NCI-H69 (cell line): ENCODE results near the gene PAFAH2.

ENCODE experiments used
- DNase-seq: peaks from one replicate; lab custom pipeline; 2025; lab: John Stamatoyannopoulos, UW

Gene PAFAH2

GRCh38 chr1:25932321-25932720, 65.5 kb downstream of the PAFAH2 start:
- peak; percentile 24 for DNase-seq

DNA sequence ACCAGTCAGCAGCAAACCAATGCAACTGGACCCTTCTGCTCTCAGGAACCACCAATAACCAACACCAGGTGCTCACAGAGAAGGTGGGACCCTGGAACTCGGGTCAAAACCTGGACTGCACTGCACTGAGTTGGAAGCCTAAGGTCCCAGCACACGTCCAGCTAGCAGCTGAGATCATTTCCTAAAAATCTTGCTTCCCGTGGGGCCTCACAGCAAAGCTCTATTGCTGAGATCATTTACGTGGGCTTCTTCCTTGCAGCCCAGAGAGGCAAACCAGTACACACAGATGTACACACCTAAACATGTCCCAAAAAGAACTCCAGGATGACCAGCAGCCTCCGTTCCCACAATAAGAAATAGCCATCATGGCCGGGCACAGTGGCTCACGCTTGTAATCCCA, 68.8 kb downstream of the PAFAH2 start:
- no peak for DNase-seq

- DNase-seq, result peak; percentile 88
Measured at GRCh38 chr1:25927521-25928265, 70.2 kb downstream of the PAFAH2 start.

- peak; percentile 82 for DNase-seq
Measured at GRCh38 chr1:25926731-25927496, 70.9 kb downstream of the PAFAH2 start.

- DNase-seq, result no peak
Measured at GRCh38 chr1:25924454-25924853, 73.4 kb downstream of the PAFAH2 start.

GRCh38 chr1:25922971-25923552, 74.8 kb downstream of the PAFAH2 start:
- peak; percentile 81 for DNase-seq

DNA sequence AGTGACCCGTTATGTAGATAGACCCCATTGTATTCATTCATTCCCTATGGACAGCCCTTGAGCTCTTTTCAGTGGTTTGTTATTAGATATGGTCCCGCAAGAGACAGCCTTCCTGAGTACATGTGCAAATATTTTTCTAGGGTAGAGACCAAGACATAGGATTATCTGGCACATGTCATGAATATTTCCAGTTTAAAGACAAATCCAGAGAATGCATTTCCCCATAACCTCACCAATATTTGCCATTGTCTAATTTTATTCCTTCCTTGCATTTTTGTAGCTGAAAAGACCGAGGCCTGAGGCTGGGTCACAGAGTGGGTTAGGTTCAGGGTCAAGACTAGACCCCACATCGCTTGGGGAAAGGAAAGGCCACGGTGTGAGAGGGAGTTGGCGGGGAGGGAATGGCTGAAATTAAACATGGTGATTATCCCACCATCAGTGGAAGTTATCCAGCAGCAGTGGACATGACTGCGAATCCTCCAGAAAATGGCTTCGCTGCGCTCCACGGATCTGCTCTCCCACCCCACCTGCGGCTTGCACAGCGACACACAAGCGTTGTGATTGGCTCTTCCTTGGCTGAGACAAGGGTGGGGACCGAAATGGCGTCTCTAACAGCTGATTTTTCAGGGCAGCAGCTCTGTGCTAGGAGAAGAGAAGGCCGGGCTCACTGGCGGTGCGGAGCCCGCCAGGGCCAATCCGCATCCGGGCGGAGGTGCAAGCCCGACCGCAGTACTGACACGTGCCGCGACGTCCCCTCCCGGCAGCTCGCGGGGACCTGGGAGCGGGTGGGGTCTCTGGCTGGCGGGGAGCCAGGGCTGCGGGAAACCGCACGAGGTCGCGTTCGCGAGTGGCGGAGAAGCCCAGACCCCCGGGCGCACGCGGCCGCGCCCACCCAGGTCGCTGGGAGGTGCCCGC, 75.5 kb downstream of the PAFAH2 start:
- peak; percentile 90 for DNase-seq

DNA sequence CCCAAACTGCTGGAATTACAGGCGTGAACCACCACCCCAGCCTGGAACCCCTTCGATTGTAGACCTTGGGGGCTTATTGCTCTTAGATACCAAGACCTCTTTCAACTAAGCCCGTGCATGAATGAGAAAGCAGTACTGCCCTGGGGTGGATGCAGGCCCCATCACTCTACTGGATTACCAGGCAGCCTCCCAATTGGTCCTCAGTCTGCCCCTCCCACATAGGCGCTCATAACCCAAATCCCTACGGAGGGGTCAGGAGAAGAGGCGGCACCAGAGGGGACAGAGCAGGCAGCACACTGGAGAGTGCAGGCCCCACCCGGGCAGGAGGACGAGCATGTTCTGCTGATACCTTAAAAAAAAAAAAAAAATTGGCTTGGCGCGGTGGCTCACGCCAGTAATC, 79.2 kb downstream of the PAFAH2 start:
- no peak for DNase-seq

DNA sequence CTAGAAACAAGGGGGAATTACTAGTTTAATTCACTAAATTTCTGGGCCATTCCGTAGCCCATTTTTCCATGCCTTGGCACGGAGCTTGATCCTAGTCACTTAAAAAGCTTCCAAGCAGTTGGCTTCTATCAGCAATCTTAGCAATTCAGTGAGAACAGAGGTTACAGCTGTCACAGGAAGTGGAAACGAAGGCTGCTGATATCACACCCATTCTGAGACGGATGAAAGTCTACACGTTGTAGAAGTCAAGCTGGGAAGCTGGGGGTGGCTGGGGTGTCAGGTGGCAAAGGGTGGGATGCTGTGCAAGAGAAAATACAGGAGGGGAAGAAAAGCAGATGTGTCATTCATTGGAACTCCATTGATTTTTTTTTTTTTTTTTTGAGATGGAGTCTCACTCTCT, 79.9 kb downstream of the PAFAH2 start:
- peak; percentile 7 for DNase-seq

GRCh38 chr1:25916460-25916859, 81.4 kb downstream of the PAFAH2 start:
- no peak for DNase-seq

- peak; percentile 42 for DNase-seq
Measured at GRCh38 chr1:25914074-25914995, 83.5 kb downstream of the PAFAH2 start.

DNA sequence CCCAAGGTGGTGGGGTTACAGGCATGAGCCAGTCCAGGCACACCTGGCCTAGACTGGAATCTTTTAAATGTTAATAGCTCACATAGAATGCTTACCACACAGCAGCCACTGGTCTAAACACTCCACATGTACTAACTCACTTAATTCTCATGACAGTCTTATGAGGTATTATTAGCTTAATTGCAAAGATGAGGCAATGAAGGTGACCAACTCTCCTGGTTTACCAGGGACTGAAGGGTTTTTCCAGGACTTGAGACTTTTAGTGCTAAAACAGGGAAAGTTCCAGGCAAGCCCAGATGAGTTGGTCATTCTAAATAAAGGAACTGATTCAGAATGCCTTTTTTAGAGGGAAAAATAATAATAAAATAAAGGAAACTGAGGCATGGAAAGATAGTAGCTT, 84.7 kb downstream of the PAFAH2 start:
- no peak for DNase-seq

DNA sequence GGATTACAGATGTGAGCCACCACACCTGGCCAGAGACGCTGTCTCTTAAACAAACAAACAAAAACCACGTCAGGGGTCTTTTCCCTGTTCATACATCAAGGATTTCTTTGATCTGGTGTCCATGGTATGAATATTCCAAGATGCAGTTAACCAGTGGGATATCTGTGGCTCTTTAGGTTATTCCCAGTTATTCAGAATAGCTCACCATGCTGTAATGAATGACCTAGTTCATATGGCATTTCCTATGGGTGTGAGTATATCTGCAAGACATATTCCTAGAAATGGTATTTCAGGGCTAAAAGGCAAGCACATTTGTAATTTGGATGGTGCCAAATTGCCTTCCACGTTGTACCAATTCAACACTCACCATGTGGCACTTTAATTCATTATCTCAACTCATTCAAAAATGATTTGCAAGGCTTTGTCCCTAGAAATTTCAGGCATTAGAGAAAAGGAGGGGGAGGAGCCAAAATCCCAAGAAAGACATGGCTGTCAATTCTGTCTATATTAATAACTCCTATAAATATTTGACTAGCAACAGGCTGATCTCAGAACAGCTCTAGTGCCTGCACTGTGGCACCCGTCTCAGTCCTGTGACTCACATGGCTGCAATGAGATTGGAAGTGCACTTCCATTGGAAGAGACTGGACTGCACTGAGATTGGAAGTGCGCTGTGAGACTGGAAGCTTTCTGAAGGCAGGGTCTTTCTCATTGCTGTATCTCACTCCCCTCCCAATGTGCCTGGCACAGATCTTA, 85.6 kb downstream of the PAFAH2 start:
- no peak for DNase-seq

- no peak for DNase-seq
Measured at GRCh38 chr1:25911162-25911561, 86.7 kb downstream of the PAFAH2 start.
